Bone marrow (tissue), 2 donors: Measurements from ENCODE around the gene SUSD3.

Experiments used
- DNase-seq, 2 donors: peaks; one replicate each; lab custom pipeline; 2025; lab: John Stamatoyannopoulos, UW

SUSD3 gene

DNA sequence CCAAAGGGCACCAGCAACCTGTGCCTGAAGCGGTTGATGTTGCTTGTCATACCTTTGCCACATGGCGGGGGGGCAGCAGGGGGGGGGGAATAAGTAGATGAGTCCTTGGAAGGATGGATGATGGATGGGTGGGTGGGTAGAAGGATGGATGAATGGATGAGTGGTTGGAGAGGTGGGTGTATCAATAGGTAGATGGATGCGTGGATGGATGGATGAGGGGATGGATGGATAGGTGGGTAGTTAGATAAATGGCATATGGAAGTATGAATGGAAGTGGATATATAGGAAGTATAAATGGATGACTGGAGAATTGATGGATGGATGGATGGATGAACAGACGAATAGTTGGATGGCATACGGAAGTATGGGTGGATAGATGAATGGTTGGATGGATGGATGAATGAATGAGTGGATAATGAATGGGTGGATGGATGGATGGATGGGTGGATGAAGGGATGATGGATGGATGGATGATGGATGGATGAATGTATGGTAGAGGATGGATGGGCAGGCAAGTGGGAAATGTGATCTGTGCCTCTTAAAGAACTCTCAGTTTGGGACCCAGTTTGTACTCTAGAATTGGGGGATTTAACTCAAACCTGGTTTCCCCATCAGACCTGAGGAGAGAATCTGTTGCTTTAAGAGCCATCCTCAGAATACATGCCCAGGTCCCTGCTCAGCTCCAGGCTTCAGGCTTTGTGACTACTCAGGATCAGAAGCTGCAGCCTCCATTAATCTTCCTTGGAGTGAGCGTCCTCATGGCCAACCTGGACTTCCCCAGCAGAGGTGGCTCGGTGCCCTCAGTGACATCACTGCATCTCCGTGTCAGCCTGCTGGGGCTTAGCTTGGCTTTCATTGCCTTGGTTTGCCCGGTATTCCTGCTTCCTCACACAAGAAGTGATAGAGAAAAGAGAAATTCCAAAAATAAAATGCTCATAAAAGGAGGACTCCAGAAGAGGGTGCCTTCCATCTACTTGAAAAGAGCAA lies 27.6 kb upstream of the SUSD3 start:
- DNase-seq: no peak

DNA sequence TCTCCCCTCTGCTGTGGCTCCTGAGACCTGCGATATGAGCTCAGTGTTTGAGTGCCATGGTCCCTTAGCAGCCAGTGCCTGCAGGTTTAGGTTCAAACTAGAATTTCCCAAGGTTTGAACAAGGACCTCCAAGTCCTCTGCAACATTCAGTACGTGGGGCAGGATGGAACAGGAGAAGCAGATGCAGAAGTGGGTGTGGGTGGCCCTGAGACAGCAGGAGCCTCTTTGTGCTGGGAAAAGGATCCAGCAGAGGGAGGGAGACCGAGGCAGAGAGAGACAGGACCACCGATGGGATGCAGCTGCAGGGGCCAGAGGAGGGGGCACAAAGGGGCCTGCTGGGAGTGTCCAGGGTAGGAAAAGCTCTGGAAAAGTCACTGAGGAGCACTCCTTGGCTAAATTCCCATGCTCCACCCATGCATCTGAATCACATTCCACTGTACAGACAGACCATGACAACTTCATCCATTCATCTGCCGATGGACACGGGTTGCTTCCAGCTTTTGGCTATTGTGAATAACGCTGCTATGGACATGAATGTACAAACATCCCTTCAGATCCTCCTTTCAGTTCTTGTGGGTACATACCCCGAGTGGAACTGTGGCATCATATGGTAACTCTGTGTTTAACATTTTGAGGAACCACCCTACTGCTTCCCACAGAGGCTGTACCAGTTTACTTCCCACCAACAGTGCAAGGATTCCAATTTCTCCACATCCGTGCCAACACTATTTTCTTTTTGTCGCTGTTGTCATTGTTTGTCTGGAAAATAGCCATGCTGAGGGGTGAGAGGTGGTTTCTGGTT lies 26.7 kb upstream of the SUSD3 start:
- DNase-seq: no peak

DNA sequence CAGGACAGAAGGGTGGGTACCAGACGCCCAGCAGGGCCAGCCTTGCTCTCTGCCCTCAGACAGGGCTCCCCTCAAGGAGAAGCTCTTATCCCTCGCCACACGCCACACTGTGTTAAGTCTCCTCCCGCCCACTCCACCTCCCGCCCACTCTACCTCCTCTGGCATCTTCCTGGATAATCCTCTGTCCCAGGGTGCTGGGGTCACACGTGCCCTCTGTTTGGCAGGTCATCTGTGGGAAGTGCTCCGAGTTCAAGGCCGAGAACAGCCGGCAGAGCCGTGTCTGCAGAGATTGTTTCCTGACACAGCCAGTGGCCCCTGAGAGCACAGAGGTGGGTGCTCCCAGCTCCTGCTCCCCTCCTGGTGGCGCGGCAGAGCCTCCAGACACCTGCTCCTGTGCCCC lies 26.0 kb upstream of the SUSD3 start:
- no peak for DNase-seq

DNA sequence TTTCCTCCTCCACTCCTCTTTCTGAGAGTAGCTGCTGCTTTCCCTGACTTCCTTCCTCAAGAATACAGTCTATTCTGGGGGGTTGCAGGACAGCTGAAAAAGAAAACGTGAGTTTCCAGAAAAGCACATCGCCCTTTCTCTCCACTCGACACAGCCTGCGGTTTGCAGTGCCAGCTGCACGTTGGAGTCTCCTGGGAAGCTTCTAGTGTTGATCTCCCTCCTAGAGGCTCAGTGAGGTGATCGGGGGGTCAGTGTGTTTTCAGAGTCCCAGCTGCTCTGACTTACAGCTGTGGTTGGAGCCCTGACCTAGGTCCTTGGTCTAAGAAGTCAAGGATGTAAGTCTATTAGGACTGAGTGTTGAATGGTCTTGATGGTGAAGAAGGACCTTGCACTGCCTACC lies 25.0 kb upstream of the SUSD3 start:
- DNase-seq: no peak

DNA sequence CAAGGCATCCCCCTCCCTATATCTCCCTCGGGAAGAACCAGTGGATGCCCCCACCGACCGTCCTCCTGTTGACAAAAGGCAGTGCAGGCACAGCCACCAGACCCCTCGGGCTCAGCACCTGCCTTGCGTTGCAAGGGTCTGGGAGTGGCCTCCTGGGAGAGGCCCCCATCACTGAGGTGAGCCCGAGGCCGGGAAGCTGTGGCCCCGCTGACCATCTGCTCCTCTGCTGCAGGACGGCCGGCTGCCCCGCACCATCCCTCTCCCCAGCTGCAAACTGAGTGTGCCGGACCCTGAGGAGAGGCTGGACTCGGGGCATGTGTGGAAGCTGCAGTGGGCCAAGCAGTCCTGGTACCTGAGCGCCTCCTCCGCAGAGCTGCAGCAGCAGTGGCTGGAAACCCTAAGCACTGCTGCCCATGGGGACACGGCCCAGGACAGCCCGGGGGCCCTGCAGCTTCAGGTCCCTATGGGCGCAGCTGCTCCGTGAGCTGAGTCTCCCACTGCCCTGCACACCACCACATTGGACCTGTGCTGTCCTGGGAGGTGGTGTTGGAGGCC lies 23.3 kb upstream of the SUSD3 start:
- DNase-seq: no peak

DNA sequence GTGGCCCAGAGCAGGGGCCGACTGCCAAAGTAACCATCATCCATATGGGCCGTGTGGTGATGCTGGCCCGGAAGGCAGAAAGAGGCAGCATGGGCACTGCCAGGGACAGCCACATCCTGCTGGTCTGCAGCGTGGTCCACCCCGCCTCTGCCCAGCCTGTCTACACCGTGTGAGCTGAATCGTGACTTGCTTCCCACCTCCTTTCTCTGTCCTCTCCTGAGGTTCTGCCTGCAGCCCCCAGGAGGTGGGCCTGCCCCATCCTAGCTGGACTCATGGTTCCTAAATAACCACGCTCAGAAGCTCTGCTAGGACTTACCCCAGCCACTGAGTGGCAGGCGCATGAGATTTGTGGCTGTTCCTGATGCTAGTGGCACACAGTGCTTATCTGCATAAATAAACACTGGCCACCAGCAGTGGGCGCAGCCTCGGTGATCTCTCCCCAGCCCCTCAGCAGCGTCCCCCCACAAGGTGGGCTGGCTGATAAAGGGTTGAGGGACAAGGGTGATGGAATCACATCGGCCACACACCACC lies 22.6 kb upstream of the SUSD3 start:
- DNase-seq: no peak

DNA sequence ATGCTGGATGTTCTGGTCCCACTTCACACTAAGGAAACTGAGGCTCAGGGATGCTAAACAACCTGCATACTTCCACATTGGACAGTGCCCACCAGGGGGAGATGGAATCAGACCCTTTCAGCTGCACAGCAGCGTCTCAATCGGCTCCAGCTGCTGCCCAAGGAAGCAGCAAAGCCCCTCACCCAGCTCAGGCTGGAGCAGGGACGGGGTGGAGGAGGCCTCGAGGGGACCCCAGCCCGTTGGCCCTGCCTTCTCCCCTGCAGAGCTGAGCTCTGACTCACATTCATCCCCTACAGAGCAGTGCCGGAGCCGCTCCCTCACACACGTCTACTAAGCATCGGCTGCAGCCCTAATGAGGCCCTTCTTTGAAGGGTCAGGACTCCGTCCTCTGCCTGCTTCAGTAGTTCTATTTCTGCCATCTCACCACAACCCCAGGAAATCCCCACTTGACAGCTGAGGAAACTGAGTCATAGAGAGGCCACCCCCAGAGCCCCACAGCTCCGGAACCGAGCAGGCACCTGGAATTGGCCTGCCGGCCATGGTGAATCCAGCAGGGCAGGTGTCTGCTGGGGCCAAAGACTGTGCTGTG lies 21.5 kb upstream of the SUSD3 start:
- DNase-seq: no peak

DNA sequence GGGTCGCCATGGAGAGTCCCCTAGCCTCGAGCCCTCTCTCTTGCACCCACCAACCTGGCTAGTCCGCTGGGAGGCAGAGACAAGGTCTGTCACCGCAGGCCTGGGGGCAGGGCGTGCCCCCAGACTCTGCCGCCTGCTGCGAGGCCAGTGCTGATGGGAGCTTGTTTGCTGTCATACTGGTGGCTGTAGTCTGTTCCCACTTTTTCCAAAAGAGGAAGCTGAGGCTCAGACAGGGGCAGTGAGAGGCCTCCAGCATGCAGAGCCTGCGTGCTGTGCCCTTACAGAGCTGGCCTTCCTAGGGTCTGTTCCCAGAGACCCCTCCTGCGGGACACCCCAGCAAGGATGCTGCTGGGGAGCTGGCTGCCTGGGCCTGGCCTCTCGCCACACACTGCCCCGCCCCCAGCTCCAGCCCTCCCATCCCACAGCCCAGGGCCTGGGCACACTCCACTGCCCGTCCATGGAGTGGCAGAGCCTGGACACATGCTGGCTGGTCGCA lies 21.0 kb upstream of the SUSD3 start:
- DNase-seq: no peak

DNA sequence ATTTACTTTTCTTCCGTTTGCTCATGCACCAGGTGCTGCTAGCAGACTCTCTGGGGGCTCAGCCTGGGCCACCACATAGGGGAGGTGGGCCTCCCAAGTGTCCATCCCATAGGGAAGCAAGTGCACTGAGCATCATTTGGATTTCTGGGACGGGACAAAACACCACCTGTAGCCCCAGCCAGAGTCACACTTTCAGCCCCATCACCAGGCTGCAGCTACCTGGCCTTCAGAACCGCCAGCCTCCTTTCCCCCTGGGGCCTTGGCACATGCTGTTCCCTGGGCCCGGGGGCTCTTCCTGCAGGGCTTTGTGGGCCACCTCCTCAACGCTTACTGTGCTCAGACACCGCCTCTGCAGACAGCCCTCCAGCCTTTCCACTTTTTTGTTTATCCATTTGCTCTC lies 19.6 kb upstream of the SUSD3 start:
- DNase-seq: no peak

DNA sequence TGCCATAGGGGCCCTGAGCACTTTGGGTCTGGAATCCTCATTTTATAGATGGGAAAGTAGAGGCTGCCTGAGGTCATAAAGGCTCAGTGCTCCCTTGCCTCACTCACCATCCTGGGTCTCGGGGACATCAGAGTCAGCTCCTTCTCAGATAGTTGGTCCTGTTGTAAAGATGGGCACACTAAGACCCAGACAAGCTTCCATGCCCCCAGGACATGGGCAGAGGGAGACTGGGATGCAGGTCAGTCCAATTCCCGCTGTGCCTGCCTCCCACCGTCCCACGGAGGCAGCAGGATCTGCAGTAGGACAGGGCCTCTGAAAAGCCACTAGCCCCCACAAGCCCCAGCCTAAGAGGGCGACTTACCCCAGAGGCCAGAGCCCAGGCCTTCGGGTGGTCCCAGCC lies 19.0 kb upstream of the SUSD3 start:
- no peak for DNase-seq

DNA sequence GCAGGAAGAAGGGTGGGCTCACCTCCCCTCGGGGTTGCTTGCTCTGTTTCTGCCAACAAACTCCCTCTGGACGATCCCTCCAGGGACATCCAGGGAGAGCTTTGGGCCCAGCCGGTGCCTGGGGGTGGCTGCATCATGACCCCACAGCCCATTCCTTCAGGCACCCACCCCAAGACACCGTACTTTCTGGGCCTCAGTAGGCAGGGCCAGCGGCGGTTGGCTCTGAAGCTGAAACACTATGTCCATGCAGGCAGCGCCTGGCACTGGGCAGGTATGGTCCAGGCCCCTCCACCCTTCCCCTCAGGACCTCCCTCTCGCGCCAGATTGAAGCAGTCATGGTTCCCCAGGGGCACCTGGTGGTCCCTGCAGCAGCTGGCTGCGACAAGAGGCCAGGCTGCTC lies 18.5 kb upstream of the SUSD3 start:
- no peak for DNase-seq

DNA sequence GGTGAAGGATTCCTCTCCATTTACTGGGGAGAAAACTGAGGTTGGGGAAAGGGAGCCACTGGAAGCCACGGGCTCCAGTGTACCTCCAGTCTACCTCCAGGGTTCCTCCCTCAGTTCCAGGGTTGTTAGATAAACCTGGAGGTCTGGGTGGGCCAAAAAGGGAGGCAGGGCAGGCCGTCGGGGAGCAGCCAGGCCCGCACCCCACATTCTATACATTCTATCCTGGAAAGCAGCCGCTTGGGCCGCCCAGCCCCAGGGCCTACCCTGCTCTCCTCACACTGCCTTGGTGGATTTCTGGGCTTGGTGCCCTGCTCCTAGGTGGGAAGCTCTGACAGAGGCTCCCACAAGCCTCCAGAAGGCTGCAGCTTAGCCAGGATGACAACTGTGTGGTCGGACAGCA lies 18.1 kb upstream of the SUSD3 start:
- DNase-seq: no peak

DNA sequence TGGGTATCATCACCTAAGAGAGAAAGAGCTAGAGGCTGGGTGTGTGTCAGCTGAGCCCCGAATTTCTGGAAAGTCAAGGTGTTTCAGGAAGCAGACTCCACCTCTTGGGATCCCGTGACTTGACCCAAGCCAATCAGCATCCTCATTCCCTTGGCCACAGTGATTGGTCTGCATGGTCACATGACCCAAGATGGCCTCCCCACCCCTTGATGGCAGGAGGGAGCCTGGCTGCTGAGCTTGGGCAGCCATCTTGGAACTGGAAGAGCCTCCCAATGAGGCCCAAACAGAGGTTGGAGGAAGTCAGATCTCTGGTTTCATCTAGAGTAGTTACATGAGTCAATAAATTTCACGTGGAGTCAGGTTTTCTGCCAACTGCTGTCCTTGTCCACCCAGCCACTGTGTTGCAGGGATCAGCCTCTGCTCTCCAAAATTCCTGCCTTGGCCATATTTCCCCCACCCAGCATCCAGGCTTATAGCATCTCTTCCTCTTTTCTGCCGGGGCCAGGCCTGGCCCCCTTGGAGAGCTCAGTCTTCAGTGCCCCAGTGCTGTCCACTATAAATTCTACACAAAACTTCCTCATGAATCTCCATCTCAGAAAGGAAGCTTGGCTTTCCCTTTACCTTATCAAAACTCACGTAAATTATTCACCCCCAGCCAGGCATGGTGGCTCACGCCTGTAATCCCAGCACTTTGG lies 17.2 kb upstream of the SUSD3 start:
- no peak for DNase-seq

DNA sequence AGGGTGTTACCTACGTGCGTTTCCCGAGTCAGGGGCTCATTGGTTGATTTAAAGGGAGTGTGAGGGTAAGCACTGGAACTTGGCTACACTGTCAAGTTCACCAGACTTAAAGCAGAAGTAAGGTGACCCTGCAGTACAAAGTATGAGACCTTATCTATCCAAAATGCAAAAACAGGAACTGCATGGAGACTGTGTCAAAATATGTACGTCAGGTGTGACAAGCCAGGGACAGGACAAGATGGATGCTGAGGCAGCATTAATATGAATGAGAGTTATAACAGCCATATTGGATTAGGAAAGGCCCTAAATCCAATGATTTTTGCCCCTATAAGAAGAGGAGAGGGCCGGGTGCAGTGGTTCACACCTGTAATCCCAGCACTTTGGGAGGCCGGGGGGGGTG lies 15.4 kb upstream of the SUSD3 start:
- DNase-seq: peak in 1 of 2 donors; percentile 10

DNA sequence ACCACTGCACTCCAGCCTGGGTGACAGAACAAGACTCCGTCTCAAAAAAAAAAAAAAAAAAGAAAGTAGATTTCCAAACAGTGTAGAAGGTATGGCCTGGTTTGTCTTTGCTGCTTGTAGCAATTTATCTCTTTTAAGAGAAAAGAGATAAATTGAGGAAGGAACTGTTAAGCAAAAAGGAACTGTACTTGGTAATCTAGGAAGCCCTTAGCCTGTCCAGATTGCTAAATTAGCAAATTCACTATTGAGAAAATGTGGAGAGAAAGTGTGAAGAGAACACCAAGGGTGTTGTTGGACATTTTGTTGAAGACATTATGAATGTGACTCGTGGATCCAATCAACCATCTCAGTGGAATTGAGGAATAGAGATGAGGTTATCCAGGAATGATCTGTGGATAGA lies 13.0 kb upstream of the SUSD3 start:
- DNase-seq: no peak

DNA sequence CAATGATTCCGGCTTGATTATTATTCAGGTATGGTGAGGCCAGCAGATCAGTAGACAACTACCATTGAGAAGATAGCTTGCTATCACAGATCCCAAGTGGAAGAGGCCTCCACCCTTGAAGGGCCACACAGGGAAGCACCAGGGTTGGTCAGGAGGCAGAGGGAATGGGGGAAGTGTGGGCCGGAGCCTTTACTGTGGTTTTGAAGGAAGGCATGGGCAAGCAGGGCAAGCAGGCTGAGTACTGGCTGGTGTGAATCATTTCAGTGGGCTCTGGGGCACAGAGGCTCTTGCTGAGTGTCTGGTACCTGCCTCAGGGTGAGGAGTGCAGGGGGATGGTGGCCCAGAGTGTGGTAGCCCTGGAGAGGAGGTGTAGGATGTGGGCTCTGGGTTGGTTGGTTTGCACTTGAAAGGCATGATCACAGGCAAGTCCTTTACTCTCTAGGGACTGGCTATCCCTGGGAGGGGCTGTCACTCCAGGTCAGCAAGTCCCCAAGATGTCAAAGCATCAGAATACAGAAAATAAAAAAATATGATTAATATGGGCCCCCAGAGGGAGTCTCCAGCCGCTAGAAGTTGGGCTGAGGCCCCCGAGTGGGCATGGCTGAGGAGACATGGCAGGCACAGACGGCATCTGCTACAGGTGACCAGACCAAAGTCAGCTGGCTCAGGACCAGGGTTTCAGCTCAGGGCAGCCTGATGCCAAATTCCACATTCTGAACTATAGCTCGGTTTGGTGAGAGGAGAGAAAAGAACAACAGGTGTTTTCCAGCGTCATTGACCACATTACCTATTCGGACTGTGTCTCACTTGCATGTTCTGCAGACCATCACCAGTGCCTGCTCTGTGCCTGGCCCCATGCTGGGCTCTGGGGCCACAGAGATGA lies 9.7 kb upstream of the SUSD3 start:
- no peak for DNase-seq

DNA sequence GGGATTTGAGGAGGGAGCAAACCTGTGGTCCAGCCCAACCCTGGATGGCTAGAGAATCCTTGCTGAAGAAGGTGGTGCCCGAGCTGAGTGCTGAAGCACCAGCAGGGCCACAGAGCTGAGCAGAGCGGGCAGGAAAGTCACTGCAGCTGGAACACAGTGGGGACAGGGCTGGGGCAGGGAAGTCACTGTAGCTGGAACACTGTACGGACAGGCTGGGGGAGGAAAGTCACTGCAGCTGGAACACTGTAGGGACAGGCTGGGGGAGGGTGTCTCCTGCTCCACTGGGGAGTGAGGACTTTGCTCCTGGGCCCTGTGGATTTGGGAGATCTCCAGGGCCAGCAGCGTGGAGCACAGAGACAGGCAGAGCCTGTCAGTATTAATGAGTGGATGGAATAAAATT lies 9.0 kb upstream of the SUSD3 start:
- DNase-seq: no peak

DNA sequence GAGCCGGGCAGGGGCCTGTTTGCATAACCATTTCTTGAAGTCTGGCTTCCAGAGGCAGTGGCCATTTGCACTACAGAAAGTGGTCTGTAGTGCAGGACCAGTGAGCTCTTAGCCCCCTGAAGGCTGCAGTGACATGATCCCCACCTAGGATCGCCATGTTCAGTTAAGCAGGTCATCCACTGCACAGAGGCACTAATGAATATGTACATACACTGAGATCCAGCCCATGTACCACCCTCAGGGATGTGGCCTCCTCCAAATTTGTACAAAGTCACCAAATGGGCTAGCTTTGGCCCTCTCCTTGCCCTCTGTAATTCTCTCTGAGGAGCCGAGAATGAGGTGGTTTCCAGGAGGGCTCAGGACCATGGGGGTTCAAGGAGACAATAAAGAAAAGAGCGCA lies 8.3 kb upstream of the SUSD3 start:
- no peak for DNase-seq

DNA sequence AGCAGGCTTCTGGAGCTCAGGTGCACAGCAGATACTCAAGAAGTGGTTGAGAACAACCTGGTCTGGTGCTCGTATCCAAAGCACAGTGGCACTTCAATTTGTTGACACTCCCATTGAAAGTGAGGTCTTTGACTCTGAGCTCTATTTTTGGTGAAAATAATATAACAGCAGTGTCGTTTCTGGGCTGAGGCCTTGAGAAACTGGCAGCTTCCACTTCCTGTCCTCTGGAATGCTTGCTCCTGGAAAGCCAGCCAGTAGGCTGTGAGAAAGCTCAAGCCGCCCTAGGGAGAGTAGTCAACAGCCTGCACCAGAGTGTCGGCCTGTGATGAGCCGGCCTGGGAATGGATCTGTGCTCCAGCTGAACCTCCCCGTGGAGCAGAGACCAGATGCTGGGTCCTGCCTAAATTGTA lies 6.8 kb upstream of the SUSD3 start:
- DNase-seq: no peak

DNA sequence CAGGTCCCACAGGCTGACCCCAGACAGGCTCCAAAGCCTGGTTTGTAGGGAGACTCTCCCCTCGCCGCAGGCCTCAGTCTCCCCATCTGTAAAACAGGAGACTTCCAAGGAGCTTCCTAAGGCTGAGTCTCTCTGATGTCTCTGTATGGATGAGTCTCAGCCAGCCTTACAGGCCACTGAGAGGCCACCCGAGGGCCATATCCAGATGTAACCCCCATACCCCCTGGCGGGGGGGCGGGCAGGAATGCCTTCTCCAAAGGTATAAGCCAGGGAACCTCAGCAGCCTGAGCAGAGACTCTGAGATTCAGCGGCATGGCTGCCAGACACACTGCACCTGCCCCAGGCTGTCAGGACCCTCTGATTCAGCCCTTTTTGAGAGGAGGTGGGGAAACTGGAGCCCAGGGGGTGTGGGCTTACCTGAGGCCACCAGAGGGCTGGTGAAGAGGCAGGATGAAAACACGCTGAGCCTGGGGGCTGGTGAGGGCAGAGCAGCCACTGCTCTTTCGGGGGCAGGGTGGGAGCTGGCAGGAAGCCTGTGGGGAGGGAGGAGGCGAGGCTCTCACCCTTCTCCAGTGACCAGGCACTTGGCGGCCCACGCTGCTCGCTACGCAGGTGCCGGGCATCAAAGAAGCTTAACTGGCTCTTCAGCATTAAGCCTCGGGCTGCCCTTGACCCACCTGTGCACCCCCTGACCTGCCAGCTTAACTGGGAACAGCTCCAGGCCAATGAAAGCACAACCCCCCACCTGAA lies 5.5 kb upstream of the SUSD3 start:
- no peak for DNase-seq
